NCI-H226 (cell line): ENCODE measurements around the gene VSIG10L2.
"Not testable (repeated sequence)": the region's sequence is repeated elsewhere in the genome, so short reads cannot be mapped to it uniquely, and the experiment has no call there.

Source experiments
- DNase-seq: peaks from one replicate; pipeline ENCODE4 v3.0.0-alpha.2; 2015

VSIG10L2 gene

GRCh38 chr11:125971618-125972017, 25.8 kb downstream of the VSIG10L2 start:
- no peak for DNase-seq

- no peak for DNase-seq
These were observed 28.4 kb downstream of the VSIG10L2 start for GRCh38 chr11:125974284-125974683.

- DNase-seq, result no peak
These were observed 29.8 kb downstream of the VSIG10L2 start for GRCh38 chr11:125975634-125976033.

- DNase-seq, result no peak
These were observed 30.3 kb downstream of the VSIG10L2 start for GRCh38 chr11:125976156-125976555.

GRCh38 chr11:125977333-125977732, 31.5 kb downstream of the VSIG10L2 start:
- DNase-seq, result no peak

GRCh38 chr11:125978181-125978716, 32.4 kb downstream of the VSIG10L2 start:
- DNase-seq, result no peak

- no peak for DNase-seq
These were observed 33.0 kb downstream of the VSIG10L2 start for GRCh38 chr11:125978778-125979407.

GRCh38 chr11:125979511-125979910, 33.7 kb downstream of the VSIG10L2 start:
- no peak for DNase-seq

- DNase-seq, result no peak
These were observed 34.6 kb downstream of the VSIG10L2 start for GRCh38 chr11:125980436-125980835.

- DNase-seq, result no peak
These were observed 36.5 kb downstream of the VSIG10L2 start for GRCh38 chr11:125982348-125982730.

- not testable (repeated sequence) for DNase-seq
These were observed 40.1 kb downstream of the VSIG10L2 start for GRCh38 chr11:125985956-125986355.

- DNase-seq, result no peak
These were observed 41.3 kb downstream of the VSIG10L2 start for GRCh38 chr11:125987066-125987641.

GRCh38 chr11:125990244-125990643, 44.4 kb downstream of the VSIG10L2 start:
- DNase-seq, result peak; percentile 39

- no peak for DNase-seq
These were observed 47.0 kb downstream of the VSIG10L2 start for GRCh38 chr11:125992893-125993292.

- no peak for DNase-seq
These were observed 48.7 kb downstream of the VSIG10L2 start for GRCh38 chr11:125994509-125994908.

GRCh38 chr11:125995313-125995712, 49.5 kb downstream of the VSIG10L2 start:
- no peak for DNase-seq

GRCh38 chr11:125998267-125998666, 52.4 kb downstream of the VSIG10L2 start:
- DNase-seq, result no peak

- DNase-seq, result no peak
These were observed 53.5 kb downstream of the VSIG10L2 start for GRCh38 chr11:125999234-125999880.

- DNase-seq, result no peak
These were observed 56.3 kb downstream of the VSIG10L2 start for GRCh38 chr11:126002181-126002580.
